ENCODE results near the gene BACE2.
"Not testable (repeated sequence)": the region's sequence is repeated elsewhere in the genome, so short reads cannot be mapped to it uniquely, and the experiment has no call there.

Gene BACE2

GRCh38 chr21:41186755-41187536 is 19.0 kb downstream of the BACE2 start:
- no peak for DNase-seq

GRCh38 chr21:41187537-41188025 is 19.6 kb downstream of the BACE2 start:
- no peak for DNase-seq

- no peak for DNase-seq
These were observed 20.7 kb downstream of the BACE2 start for GRCh38 chr21:41188486-41189149.

GRCh38 chr21:41189150-41189745 is 21.3 kb downstream of the BACE2 start:
- no peak for DNase-seq

- not testable (repeated sequence) for DNase-seq
These were observed 24.6 kb downstream of the BACE2 start for GRCh38 chr21:41192552-41192951.

- no peak for DNase-seq
These were observed 27.4 kb downstream of the BACE2 start for GRCh38 chr21:41195311-41195710.

- DNase-seq = no peak
These were observed 29.0 kb downstream of the BACE2 start for GRCh38 chr21:41196993-41197392.

- no peak for DNase-seq
These were observed 29.6 kb downstream of the BACE2 start for GRCh38 chr21:41197582-41197981.

- DNase-seq = not testable (repeated sequence)
These were observed 30.7 kb downstream of the BACE2 start for GRCh38 chr21:41198647-41199046.

- DNase-seq = no peak
These were observed 31.2 kb downstream of the BACE2 start for GRCh38 chr21:41199123-41199522.

GRCh38 chr21:41199588-41199987 is 31.6 kb downstream of the BACE2 start:
- DNase-seq = no peak

GRCh38 chr21:41201385-41201784 is 33.4 kb downstream of the BACE2 start:
- DNase-seq = no peak

GRCh38 chr21:41204736-41205135 is 36.8 kb downstream of the BACE2 start:
- no peak for DNase-seq

- no peak for DNase-seq
These were observed 39.7 kb downstream of the BACE2 start for GRCh38 chr21:41207401-41208375.

GRCh38 chr21:41208376-41208763 is 40.4 kb downstream of the BACE2 start:
- no peak for DNase-seq

- DNase-seq = no peak
These were observed 41.2 kb downstream of the BACE2 start for GRCh38 chr21:41209016-41209619.

GRCh38 chr21:41210426-41211059 is 42.6 kb downstream of the BACE2 start:
- DNase-seq = no peak

GRCh38 chr21:41211060-41211805 is 43.3 kb downstream of the BACE2 start:
- DNase-seq = no peak

GRCh38 chr21:41213021-41213420 is 45.1 kb downstream of the BACE2 start:
- DNase-seq = no peak

GRCh38 chr21:41215856-41216408 is 48.0 kb downstream of the BACE2 start:
- DNase-seq = no peak

- no peak for DNase-seq
These were observed 48.5 kb downstream of the BACE2 start for GRCh38 chr21:41216486-41216885.

All from activated CD4-positive, alpha-beta T cell treated with anti-CD3 and anti-CD28 coated beads, Interleukin-2, Interleukin-6, amounts not matched to agents 100 ng/mL and 50 ng/mL, durations not matched to agents 16 hours and 8 hours (primary cell).